Right cardiac atrium (tissue), 5 donors: ENCODE data around the gene PEMT. TPM values are rescaled to one million over a fixed set of nuclear protein-coding genes. Genes with fewer than 3 reads are reported as not detected.

ENCODE experiments used
- ATAC-seq, 2 donors: fragments of 200-7000 bp; cut with Tn5 transposase; one replicate each; pipeline versions ENCODE4 v1.8.0 to v1.9.1; 2020; ENCODE audit warnings: moderate library complexity in 2 of 2, mild to moderate bottlenecking in 1 of 2
- DNase-seq, 3 donors: peaks; one replicate each; pipeline ENCODE4 v3.0.0-alpha.2; 2020
- H3K27ac ChIP-seq: one replicate; pipeline ENCODE4 v1.5.1; 2013; ENCODE audit warnings: mild to moderate bottlenecking, low read length, control low read depth, moderate library complexity
- H3K27me3 ChIP-seq: one replicate; pipeline ENCODE4 v1.6.1; 2013; ENCODE audit not compliant: control insufficient read depth, insufficient read depth
- H3K4me1 ChIP-seq: one replicate; pipeline ENCODE4 v1.6.1; 2013; ENCODE audit warnings: low read length; ENCODE audit not compliant: control insufficient read depth, insufficient read depth
- H3K4me3 ChIP-seq: one replicate; pipeline ENCODE4 v1.5.1; 2013; ENCODE audit warnings: low read length, control low read depth
- H3K9me3 ChIP-seq: one replicate; pipeline ENCODE4 v1.6.1; 2013; ENCODE audit warnings: low read length; ENCODE audit not compliant: control insufficient read depth
- WGBS: extraction: QIAGEN DNeasy Blood & Tissue Kit; methylation state at CpG from one replicate; pipeline ENCODE4 v1.1.7; 2013; 5-methylcytosine and 5-hydroxymethylcytosine counted together
- intact Hi-C, 4 donors: fragments of 100-400 bp; cut with DNase I; formaldehyde crosslinking; loops; one replicate each; pipeline versions ENCODE4 v1.11.0 to v1.14.0; 2022 to 2023
- polyA plus RNA-seq: library from polyadenylated mRNA; stranded (reverse); fragments of 200-250 nt; gene quantifications from one replicate; pipeline ENCODE4 v1.2.3, GENCODE V29; 2013
- total RNA-seq, 4 donors: library from RNA; stranded (reverse); fragmentation: NEBNext Ultra II Directional; extraction: Animal tissue kit (Norgen Biotek cat#: 25700); gene quantifications; one replicate each; pipeline ENCODE4 v1.2.1, GENCODE V29; 2021
- donor health status: healthy with polysubstance abuse.
- donor health status: DM: no; HTN: yes; CAD: no.
- donor health status: DM: no; HTN: no; CAD: no.
- donor health status: DM: no; HTN: yes; CAD: no; lungs with severe emphysema.
- donor health status: DM: yes; HTN: yes; CAD: no.

The PEMT gene
- total and polyA plus RNA-seq, 5 donors = 18.4 to 28.5 (median 19.6) TPM

GRCh38 chr17:17518951-17519350, 72.6 kb downstream of the PEMT start:
- WGBS = 94% methylated on average over 5 of the region's 5 CpGs
- intact Hi-C loops = no loop called here
- no peak for ATAC-seq

GRCh38 chr17:17518014-17518413, 73.5 kb downstream of the PEMT start:
- H3K9me3 ChIP-seq = no peaks in the 10 kb centered on the region
- intact Hi-C loops = no loop called here
- no peak overlapping the region for H3K4me3 ChIP-seq
- H3K27me3 ChIP-seq = no peaks in the 10 kb centered on the region
- 86% methylated on average over 15 of the region's 15 CpGs for WGBS
- no peak overlapping the region for H3K27ac ChIP-seq
- DNase-seq = peak; percentile 5 to 25 (median 13)
- no peak for ATAC-seq
- no peaks in the 10 kb centered on the region for H3K4me1 ChIP-seq

More at GRCh38 chr17:17518951-17519350, 72.6 kb downstream of the PEMT start:
- no peak overlapping the region for H3K27ac ChIP-seq
- no peaks in the 10 kb centered on the region for H3K4me1 ChIP-seq
- H3K4me3 ChIP-seq = no peak overlapping the region
- no peaks in the 10 kb centered on the region for H3K9me3 ChIP-seq
- peak in 1 of 3 donors; percentile 37 for DNase-seq
- no peaks in the 10 kb centered on the region for H3K27me3 ChIP-seq

GRCh38 chr17:17516941-17517720, 74.4 kb downstream of the PEMT start:
- no peaks in the 10 kb centered on the region for H3K27me3 ChIP-seq
- peak in 2 of 3 donors; percentile 10 to 26 for DNase-seq
- ATAC-seq = no peak
- intact Hi-C loops = no loop called here
- no peak overlapping the region for H3K27ac ChIP-seq
- no peaks in the 10 kb centered on the region for H3K4me1 ChIP-seq
- no peak overlapping the region for H3K4me3 ChIP-seq
- H3K9me3 ChIP-seq = no peaks in the 10 kb centered on the region
- WGBS = 94% methylated on average over 14 of the region's 14 CpGs

- WGBS = 83% methylated on average over 21 of the region's 21 CpGs
- H3K4me3 ChIP-seq = no peak overlapping the region
- DNase-seq (peak in 1 of 3 donors; percentile 41), ATAC-seq (no peak)
- H3K4me1 ChIP-seq = no peaks in the 10 kb centered on the region
- no peaks in the 10 kb centered on the region for H3K9me3 ChIP-seq
- H3K27me3 ChIP-seq = no peaks in the 10 kb centered on the region
- no peak overlapping the region for H3K27ac ChIP-seq
- intact Hi-C loops = no loop called here
These were observed 75.3 kb downstream of the PEMT start for GRCh38 chr17:17515934-17516930.

GRCh38 chr17:17514993-17515933, 76.2 kb downstream of the PEMT start:
- ATAC-seq (no peak), DNase-seq (peak; percentile 19 to 31 (median 25))
- H3K4me1 ChIP-seq = no peaks in the 10 kb centered on the region
- 82% methylated on average over 21 of the region's 21 CpGs for WGBS
- no peak overlapping the region for H3K27ac ChIP-seq
- no peaks in the 10 kb centered on the region for H3K27me3 ChIP-seq
- no peak overlapping the region for H3K4me3 ChIP-seq
- H3K9me3 ChIP-seq = no peaks in the 10 kb centered on the region
- intact Hi-C loops = no loop called here

GRCh38 chr17:17514361-17514992, 77.0 kb downstream of the PEMT start:
- intact Hi-C loops = no loop called here
- no peaks in the 10 kb centered on the region for H3K9me3 ChIP-seq
- H3K4me3 ChIP-seq = no peak overlapping the region
- ATAC-seq (no peak), DNase-seq (peak in 1 of 3 donors; percentile 28)
- no peak overlapping the region for H3K27ac ChIP-seq
- 92% methylated on average over 16 of the region's 16 CpGs for WGBS
- H3K4me1 ChIP-seq = no peaks in the 10 kb centered on the region
- no peaks in the 10 kb centered on the region for H3K27me3 ChIP-seq

GRCh38 chr17:17513626-17514025, 77.9 kb downstream of the PEMT start:
- WGBS = 96% methylated on average over 7 of the region's 7 CpGs
- H3K9me3 ChIP-seq = no peaks in the 10 kb centered on the region
- H3K27ac ChIP-seq = no peak overlapping the region
- H3K27me3 ChIP-seq = no peaks in the 10 kb centered on the region
- intact Hi-C loops = no loop called here
- ATAC-seq = no peak
- H3K4me1 ChIP-seq = no peaks in the 10 kb centered on the region
- DNase-seq = peak in 1 of 3 donors; percentile 45
- no peak overlapping the region for H3K4me3 ChIP-seq

- H3K27ac ChIP-seq = no peak overlapping the region
- H3K9me3 ChIP-seq = no peaks in the 10 kb centered on the region
- H3K4me1 ChIP-seq = no peaks in the 10 kb centered on the region
- intact Hi-C loops = no loop called here
- DNase-seq (peak in 2 of 3 donors; percentile 21 to 33), ATAC-seq (no peak)
- H3K27me3 ChIP-seq = no peaks in the 10 kb centered on the region
- H3K4me3 ChIP-seq = no peak overlapping the region
- WGBS = 93% methylated on average over 5 of the region's 5 CpGs
These were observed 78.6 kb downstream of the PEMT start for GRCh38 chr17:17512866-17513265.

GRCh38 chr17:17511881-17512858, 79.3 kb downstream of the PEMT start:
- intact Hi-C loops = no loop called here
- Histone ChIP-seq H3K4me1 (peaks cover 2% of the 10 kb centered on the region), H3K9me3 (no peaks in the 10 kb centered on the region), H3K27me3 (no peaks in the 10 kb centered on the region), H3K27ac (no peak overlapping the region), H3K4me3 (no peak overlapping the region)
- ATAC-seq = peak in 1 of 2 donors; percentile 6
- WGBS = 76% methylated on average over 29 of the region's 29 CpGs
- DNase-seq = peak in 2 of 3 donors; percentile 62 to 71
